Limb (tissue), 2 donors: ENCODE measurements around the gene EML3.
"Not testable (repeated sequence)": the region's sequence is repeated elsewhere in the genome, so short reads cannot be mapped to it uniquely, and the experiment has no call there.

Experiments
- DNase-seq, 2 donors: peaks; one replicate each; pipeline ENCODE4 v3.0.0-alpha.2; 2016; ENCODE audit errors: extremely low spot score in 2 of 2

The EML3 gene

DNA sequence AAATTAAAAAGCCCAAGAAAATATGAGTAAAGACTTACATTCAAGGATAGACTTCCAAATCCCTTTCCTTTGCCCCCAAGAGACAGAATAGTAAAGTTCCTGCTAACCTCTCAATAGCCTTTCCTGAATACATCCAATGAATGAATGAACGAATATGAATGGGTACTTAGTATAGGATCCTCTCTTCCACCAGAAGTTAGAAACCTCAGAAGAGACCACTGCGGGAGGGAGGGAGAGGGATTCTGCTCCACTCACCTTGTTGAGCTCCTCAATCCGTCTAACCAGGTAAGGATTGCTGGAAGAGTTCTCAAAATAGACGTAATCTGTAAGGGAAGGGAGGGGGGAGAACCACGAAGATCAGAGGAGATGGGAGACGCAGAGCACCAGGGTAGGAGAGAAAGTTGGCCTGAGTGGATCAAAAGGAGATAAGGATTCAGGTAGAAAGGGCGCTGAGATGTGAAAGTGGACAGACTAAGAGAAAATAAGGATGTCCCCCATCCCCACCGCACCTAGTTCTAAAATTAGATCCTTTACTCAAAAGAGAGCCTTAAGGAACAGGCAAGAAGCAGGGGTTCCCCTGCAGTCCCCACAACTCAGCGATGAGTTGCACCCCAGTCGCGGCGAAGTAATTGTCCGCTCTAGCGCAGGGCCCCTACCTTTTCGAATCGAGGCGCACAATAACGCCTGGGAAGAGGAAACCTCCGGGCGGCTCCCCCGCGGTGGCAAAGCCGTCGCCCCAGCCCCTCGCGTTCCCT is 12.0 kb downstream of the EML3 start:
- DNase-seq: no peak

DNA sequence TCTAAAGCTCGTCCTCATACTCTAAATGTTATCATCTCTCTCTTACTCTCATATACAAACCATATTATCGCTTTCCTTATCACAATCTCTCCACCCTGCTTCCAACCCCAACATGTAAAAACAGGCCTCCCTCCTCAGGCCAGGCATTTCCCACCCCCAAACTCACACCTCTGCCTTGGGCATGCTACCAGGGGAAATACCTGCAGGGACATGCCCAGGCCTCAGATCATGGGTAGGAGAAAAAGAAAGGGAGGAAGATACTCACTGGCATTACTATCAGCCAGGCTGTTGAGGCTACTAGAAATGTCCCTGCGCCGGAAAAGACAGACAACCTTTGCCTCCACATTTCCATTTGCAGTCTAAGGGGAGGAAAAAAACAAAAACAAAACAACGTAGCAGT is 12.7 kb downstream of the EML3 start:
- no peak for DNase-seq

GRCh38 chr11:62599069-62599696 is 13.4 kb downstream of the EML3 start:
- peak; percentile 91 to 96 for DNase-seq

DNA sequence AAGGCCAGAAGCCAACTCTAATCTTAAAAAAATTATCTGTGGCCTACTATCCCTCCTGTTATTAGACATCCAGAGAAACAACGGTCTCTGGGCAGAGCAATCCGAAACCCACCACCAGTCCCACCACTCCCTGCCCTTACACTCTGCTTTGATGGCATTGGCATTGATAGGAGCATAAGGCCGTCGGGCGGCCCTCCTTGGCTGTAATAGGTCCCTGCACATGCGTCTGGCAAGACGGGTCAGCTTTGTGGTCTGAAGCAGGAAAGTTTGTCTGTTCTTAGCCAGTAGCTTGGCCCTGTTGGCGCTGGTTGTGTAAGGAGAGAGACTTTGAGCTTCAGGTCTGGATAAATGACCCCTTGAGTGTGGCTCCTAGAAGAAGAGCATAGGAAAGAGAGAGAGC is 17.5 kb downstream of the EML3 start:
- DNase-seq: no peak

- DNase-seq: peak in 1 of 2 donors; percentile 74
Observed at GRCh38 chr11:62593434-62594044, 19.0 kb downstream of the EML3 start.

GRCh38 chr11:62592989-62593421 is 19.6 kb downstream of the EML3 start:
- peak in 1 of 2 donors; percentile 24 for DNase-seq

GRCh38 chr11:62592146-62592815 is 20.3 kb downstream of the EML3 start:
- DNase-seq: peak in 1 of 2 donors; percentile 24

GRCh38 chr11:62591448-62592145 is 21.0 kb downstream of the EML3 start, which contains the start of gene TUT1:
TUT1 (minus strand) TSS chr11:62591523; CDS start chr11:62591485, 38 bp downstream.
- DNase-seq: peak; percentile 97 to 98

DNA sequence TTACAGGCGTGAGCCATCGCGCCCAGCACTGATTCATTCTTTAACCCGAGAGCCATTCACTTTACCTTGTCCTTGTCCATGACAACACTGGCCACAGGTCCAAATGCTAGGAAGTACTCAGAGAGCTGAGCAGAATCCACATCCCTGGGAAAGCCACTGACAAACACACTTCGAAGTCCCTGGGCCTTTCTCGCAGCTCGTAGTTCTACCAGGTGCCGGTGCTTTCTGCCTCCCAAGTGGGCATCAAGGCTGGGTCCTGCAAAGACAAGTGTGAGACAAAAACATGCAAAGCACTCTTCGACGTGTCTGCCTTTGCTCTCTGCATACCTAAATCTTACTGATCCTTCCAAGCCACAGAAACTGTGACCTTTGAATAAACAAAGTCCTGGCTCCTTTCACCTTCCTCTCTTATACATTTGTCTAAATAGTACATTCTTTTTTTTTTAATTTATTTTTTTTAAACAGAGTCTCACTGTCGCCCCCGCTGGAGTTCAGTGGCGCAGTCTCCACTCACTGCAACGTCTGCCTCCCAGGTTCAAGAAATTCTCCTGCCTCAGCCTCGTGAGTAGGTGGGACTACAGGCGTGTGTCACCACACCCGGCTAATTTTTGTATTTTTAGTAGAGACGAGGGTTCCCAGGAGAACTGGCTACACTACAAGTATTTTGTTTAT is 23.5 kb downstream of the EML3 start:
- DNase-seq: no peak

- DNase-seq: not testable (repeated sequence)
Observed at GRCh38 chr11:62585356-62585755, 27.2 kb downstream of the EML3 start.

- not testable (repeated sequence) for DNase-seq
Observed at GRCh38 chr11:62581735-62582134, 30.8 kb downstream of the EML3 start.

- no peak for DNase-seq
Observed at GRCh38 chr11:62580959-62581715, 31.4 kb downstream of the EML3 start.

DNA sequence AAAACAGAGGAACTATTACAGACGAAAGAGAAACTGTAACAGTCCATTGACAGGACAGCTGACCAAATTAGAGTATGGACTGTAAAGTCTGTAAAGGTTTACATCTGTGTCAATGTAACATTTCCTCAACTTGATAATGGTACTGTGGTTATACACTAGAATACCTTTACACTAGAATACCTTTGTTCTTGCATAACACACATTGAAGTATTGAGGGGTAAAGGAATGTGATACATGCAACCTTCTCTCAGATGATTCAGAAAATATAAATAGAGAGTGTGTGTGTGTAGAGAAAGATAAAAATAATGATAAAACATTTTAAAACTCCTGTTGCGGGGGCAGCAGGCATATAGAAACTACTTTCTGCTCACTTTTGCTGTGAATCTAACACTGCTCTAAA is 33.3 kb downstream of the EML3 start:
- no peak for DNase-seq

DNA sequence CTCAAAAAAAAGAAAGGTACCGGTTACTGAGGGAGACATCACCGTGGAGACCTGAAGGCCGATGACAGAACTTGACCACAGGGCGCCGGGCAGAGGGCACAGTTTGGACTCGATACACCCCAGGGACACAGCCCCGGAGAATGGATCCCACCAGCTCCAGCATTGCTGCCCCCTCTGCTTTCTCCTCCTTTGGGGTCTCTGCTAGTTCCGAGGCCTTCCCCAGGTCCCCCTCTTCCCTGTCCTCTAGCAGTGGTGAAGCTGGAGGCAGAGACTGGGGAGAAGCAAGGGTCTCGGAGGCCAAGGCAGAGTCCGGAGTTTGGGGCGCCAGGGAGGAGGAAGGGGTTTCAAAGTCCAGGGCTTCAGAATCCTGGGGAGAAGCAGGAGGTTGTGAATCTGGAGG is 34.0 kb downstream of the EML3 start:
- DNase-seq: no peak

- no peak for DNase-seq
Observed at GRCh38 chr11:62577046-62577714, 35.4 kb downstream of the EML3 start.

DNA sequence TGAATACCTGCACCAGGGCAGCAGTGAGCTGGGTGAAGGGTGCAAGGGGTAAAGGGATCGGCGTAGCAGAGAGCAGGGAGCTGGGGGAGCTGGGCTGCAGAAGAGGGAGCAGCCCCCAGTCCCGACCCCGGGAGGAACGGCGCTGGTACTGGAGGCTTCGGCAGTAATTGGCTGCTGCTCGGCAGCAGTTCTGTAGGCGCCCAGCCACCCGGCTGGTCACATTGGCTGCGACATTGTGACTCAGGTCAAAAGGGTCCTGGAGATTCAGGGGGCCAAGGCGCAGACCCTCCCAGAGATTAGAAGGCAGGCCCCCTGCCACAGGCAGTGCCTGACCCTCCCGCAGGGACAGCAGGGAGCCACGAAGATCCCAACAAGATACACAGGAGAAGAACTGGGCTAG is 36.7 kb downstream of the EML3 start:
- no peak for DNase-seq

- DNase-seq: no peak
Observed at GRCh38 chr11:62575156-62575555, 37.4 kb downstream of the EML3 start.

DNA sequence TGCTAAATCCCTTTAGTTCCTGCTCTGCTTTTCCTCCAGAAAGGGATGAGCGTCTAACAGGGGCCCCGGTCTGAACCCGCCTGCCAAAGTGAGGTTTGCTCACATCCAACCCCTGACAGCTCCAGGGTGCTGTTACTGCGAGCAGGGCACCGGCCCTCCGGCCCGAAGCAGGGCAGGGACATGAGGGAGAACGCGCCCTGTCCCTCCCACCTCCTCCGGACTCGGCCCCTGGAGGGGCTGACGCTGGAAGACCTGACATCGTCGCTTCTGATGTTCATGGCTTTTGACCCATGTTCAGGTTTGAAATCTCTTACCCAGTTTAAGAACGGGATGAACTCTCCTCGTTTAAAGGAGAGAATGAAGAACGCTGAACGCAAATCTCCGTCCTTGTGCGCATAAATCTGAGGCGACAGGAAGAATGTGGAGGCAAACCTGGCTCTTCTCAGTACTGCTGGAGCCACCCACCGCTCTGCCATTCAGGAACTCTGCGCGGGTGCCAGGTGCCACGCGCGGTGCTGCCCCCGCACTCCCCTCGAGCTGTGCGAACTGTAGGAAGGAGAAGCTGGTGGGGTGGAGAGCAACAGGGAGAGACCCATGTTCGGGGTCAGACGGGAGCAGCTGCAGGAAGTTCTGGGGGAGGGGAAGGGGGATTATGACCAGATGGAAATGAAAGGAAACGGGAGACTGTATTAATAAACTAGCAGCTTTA is 38.1 kb downstream of the EML3 start:
- peak in 1 of 2 donors; percentile 48 for DNase-seq
